ENCODE results near the gene SUMO2.
"Not testable (repeated sequence)": the region's sequence is repeated elsewhere in the genome, so short reads cannot be mapped to it uniquely, and the experiment has no call there.

SUMO2 gene

GRCh38 chr17:75181608-75182318, 996 bp downstream of the SUMO2 start:
- no peak for DNase-seq (ENCODE audit: low spot score)

GRCh38 chr17:75181110-75181509, 1.6 kb downstream of the SUMO2 start:
- DNase-seq (ENCODE audit: low spot score) = no peak

- DNase-seq (ENCODE audit: low spot score) = no peak
Observed at GRCh38 chr17:75178453-75178852, 4.3 kb downstream of the SUMO2 start.

- DNase-seq (ENCODE audit: low spot score) = no peak
Observed at GRCh38 chr17:75176625-75177024, 6.1 kb downstream of the SUMO2 start.

GRCh38 chr17:75174996-75175395, 7.8 kb downstream of the SUMO2 start:
- DNase-seq (ENCODE audit: low spot score) = no peak

GRCh38 chr17:75173526-75173925, 9.2 kb downstream of the SUMO2 start:
- no peak for DNase-seq (ENCODE audit: low spot score)

GRCh38 chr17:75168998-75169397, 13.8 kb downstream of the SUMO2 start:
- no peak for DNase-seq (ENCODE audit: low spot score)

GRCh38 chr17:75164606-75165005, 18.2 kb downstream of the SUMO2 start:
- DNase-seq (ENCODE audit: low spot score) = not testable (repeated sequence)

GRCh38 chr17:75163074-75163473, 19.7 kb downstream of the SUMO2 start:
- DNase-seq (ENCODE audit: low spot score) = no peak

- DNase-seq (ENCODE audit: low spot score) = no peak
Observed at GRCh38 chr17:75160211-75160610, 22.5 kb downstream of the SUMO2 start.

- peak; percentile 47 for DNase-seq (ENCODE audit: low spot score)
Observed at GRCh38 chr17:75159196-75160031, 23.3 kb downstream of the SUMO2 start.

- DNase-seq (ENCODE audit: low spot score) = not testable (repeated sequence)
Observed at GRCh38 chr17:75158480-75158879, 24.3 kb downstream of the SUMO2 start.

GRCh38 chr17:75155191-75155601, 27.6 kb downstream of the SUMO2 start:
- DNase-seq (ENCODE audit: low spot score) = no peak

- DNase-seq (ENCODE audit: low spot score) = peak; percentile 98
Observed at GRCh38 chr17:75154195-75155106, 28.3 kb downstream of the SUMO2 start, which contains the start of gene JPT1. TSS of gene JPT1 (minus strand) at chr17:75154512. CDS start at chr17:75154397, 115 bp downstream.

GRCh38 chr17:75153780-75154194, 29.0 kb downstream of the SUMO2 start:
- no peak for DNase-seq (ENCODE audit: low spot score)

GRCh38 chr17:75152922-75153779, 29.6 kb downstream of the SUMO2 start:
- peak; percentile 59 for DNase-seq (ENCODE audit: low spot score)

GRCh38 chr17:75152523-75152921, 30.2 kb downstream of the SUMO2 start:
- DNase-seq (ENCODE audit: low spot score) = no peak

- DNase-seq (ENCODE audit: low spot score) = no peak
Observed at GRCh38 chr17:75151930-75152329, 30.8 kb downstream of the SUMO2 start.

GRCh38 chr17:75147878-75148546, 34.7 kb downstream of the SUMO2 start:
- DNase-seq (ENCODE audit: low spot score) = no peak

- no peak for DNase-seq (ENCODE audit: low spot score)
Observed at GRCh38 chr17:75146592-75146991, 36.2 kb downstream of the SUMO2 start.
